ENCODE measurements around the gene DNPH1.

GRCh38 chr6:43254846-43255245, 25.6 kb upstream of the DNPH1 start:
- TF ChIP-seq ZNF274 (IDR thresholded peaks at IDR 0.05; ENCODE audit: low read depth, low read length) (no peak), SUZ12 (IDR thresholded peaks at IDR 0.05; ENCODE audit: extremely low read depth, insufficient read depth, insufficient read length) (no peak), YY1 (IDR thresholded peaks at IDR 0.05; ENCODE audit: insufficient read depth, insufficient read length) (no peak)
